HPDE6-E6E7 (cell line): ENCODE data around the gene DUSP9.
"Not testable (repeated sequence)": the region's sequence is repeated elsewhere in the genome, so short reads cannot be mapped to it uniquely, and the experiment has no call there.

Source experiments
- DNase-seq: peaks from one replicate; pipeline ENCODE4 v3.0.0; 2011; ENCODE audit warnings: missing footprints; ENCODE audit errors: extremely low spot score

DUSP9 gene

GRCh38 chrX:153671589-153672530 lies 24.9 kb downstream of the DUSP9 start:
- DNase-seq, result no peak

GRCh38 chrX:153672531-153673427 lies 25.8 kb downstream of the DUSP9 start:
- DNase-seq, result no peak

DNA sequence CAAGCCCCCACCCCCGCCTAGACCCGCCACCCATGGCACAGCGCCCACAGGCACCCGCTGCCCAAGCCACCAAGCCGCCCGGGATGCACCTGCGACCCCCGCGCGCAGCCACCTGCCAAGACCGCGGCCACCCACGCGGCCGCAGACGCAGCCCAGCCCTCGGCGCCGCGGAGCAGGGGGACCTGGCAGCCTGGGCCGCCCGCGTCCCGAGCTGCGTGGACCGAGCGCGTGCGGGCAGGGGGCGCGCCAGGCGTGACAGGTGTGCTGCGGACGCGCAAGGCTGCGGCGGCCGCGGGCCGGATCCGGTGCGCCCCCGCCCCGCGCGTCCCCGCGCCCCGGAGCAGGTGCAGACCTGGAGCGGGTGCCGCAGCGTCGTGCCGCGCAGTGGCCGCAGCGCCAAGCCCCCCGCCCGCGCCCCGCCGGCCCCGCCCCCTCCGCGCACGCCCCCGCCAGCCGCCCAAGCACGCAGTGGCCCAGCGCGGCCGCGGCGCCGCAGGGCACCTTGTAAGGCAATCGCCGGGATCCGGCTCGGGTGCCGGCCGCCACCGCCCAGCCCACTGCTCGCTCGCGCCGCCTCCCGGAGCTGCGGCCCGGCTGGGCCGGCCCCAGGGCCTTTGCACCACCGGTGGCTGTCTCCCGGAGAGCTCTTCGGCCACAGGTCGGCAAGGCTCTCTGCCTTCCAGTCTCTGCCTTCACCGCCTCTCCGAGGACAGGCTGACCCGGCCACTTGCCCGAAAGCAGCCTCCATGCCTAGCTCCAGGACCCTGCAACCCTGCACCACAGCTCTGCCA lies 26.6 kb downstream of the DUSP9 start, which contains the start of gene PNCK:
PNCK (minus strand) TSS at position 386 of the 791 bp plus-strand sequence. CDS start 737 bp downstream, outside the sequence.
- DNase-seq, result no peak

DNA sequence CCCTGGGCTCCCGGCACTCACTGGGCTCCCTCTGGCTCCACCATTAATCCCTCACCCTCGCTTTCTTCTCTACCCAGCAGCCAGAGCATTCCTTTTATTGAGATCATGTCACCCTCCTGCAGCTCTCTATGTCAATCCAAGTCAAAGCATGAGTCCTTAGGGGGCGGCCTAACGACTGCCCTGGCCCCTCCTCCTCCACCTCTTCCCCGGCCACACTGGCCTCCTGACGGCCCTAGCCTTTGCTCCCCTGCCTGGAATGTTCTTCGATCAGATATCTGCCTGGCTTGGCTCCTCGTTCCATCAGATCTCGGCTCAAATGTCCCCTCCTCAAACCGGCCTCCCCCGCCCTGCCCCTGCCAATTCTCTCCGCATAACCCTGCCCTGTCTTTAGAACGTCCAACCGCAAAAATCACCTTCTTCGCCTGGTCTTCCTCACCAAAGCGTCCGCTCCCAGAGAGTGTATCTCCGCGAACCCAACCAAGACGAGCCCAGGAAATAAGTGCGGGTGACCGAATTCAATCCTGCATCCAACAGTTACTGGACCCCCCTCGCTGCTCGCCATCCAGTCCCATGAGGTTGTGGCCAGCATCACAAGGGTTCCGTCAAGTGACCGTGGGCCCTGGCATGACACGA lies 27.3 kb downstream of the DUSP9 start:
- DNase-seq, result no peak

DNA sequence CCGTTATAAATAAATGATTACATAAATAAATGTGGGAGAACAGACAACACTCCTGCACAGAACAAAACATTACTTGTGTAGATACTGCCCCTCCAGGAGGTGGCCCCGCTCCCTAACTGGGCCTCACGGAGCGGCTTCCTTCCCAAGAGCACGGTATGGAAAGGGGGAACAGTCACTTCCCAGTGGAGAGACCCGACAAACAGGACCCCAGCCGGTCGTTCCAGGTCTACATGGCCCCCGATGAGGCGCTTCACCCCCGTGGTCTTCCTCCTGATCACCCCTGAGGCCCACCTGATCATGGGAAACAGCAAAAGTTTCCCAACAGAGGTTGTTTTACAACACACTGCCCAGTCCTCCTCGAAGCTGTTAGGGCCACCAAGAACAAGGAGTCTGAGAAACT lies 34.2 kb downstream of the DUSP9 start:
- no peak for DNase-seq

GRCh38 chrX:153683486-153683885 lies 36.5 kb downstream of the DUSP9 start:
- DNase-seq, result not testable (repeated sequence)

DNA sequence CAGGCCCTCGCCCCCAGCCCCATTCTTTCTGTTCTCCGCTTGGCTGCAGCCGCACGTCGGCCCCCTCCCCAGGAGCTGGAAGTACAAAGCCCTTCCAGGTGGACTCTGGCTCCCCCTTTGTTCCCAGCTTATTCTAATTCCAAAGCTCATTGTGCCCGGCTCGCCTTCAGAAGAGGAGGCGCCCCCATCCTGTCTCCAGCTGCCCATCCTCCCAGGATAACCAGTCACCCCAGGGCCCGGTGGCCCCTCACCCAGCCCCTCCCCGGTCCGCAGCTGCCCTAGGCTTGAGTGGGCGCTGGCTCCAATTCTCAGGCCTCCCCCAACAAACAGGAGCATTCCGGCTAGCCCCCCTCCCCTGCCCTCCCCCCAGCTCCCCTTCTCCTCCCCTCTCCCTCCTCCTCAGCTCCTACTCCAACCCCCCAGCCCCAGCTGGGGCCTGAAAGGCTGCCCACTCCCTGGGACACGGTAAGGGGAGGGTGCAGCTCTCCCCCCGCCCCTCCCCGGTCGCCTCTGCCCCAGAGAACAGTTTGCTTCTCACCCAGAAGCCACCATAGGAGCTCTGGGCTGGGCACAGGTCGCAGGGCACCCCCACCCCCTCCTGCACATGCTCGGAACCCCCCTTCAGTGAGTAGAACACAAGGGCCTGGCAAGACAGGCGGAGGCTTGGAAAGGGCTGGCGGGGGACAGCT lies 37.6 kb downstream of the DUSP9 start:
- no peak for DNase-seq

DNA sequence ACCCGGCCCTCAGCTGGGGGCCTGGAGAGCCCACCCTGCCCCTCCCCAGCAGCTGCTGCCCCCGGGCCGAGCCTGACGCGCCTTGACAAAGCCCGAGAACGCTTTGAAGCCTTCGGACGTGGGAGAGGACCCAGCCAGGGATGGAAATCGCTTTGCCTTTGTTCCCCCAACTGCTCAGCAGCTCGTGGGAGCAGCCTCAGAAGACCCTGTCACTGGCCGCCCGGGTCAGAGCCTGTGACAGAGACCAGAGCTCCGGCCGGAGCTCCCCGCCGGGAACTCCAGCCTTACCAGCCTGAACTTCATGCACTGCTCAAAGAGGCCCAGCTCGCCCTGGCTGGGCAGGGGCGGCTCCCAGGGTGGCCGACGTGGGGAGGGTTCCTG lies 38.1 kb downstream of the DUSP9 start:
- no peak for DNase-seq

GRCh38 chrX:153685751-153686696 lies 39.0 kb downstream of the DUSP9 start:
- DNase-seq, result no peak

GRCh38 chrX:153686711-153687110 lies 39.7 kb downstream of the DUSP9 start:
- no peak for DNase-seq

DNA sequence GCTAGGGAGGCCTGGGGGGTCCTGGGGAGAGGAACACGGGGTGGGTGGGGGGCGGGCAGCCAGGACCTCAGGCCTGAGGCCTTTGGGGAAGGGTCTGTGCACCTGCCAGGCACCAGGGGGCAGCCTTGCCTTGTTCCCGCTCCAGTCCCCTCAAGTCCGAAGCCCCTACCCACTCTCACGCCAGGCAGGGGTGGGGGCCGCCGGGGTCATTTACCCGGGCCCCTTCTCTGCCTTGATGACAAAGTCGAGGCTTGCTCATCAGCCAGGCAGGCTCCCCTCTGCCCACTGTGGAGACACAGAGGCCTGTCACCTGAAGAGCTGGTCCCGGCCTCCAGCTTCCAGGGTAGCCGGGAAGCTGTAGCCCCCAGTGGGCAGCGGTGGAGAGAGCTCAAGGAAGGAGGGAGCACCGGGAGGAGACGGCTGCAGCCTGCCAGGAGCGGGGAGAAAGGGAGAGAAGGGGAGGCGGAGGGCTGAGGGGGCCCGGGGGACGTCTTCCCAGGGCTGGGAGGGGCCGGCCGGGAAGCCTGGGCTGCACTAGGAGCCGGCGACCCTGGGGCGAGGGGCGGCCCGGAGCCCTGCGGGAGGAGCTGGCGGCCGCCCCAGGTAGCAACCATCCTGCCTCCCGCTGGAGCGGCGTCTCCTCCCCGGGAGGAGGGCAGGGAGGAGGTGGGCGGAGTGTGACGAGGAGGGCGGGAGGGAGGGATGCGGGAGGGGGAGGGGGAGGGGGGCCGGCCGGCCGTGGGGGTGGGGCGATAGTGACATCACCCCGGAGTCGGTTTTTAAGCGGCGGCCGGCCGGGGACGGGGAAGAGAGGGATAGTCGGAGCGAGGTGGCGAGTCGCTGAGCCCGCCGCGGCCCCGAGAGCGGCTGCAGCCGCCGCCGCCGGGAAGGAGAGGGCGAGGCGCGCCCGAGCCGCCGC lies 40.4 kb downstream of the DUSP9 start, which contains the start of gene SLC6A8:
SLC6A8 (plus strand) TSS at position 806 of the 919 bp plus-strand sequence. CDS start 649 bp downstream, outside the sequence.
- peak; percentile 56 for DNase-seq

DNA sequence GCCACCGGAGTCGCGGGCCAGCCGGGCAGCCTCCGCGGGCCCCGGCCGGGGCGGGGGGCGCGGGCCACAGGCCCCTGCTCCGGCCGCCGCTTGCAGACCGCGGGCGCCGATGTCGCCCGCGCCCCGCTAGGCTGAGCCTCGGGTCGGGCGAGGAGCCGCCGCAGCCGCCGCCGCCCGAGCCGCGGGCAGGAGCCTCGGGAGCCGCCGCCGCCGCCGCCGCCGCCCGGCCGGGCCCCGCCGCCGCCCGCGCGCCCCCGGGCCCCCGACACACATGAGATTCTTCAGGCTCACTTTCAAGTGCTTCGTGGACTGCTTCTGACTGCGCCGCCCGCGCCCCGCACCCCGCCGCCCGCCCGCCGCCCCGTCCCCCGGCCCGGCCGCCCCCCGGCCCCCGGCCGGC lies 41.1 kb downstream of the DUSP9 start:
- no peak for DNase-seq

- DNase-seq, result no peak
These were observed 41.5 kb downstream of the DUSP9 start for GRCh38 chrX:153688506-153688905.

- no peak for DNase-seq
These were observed 42.0 kb downstream of the DUSP9 start for GRCh38 chrX:153688911-153689590.

- DNase-seq, result no peak
These were observed 42.9 kb downstream of the DUSP9 start for GRCh38 chrX:153689654-153690465.

DNA sequence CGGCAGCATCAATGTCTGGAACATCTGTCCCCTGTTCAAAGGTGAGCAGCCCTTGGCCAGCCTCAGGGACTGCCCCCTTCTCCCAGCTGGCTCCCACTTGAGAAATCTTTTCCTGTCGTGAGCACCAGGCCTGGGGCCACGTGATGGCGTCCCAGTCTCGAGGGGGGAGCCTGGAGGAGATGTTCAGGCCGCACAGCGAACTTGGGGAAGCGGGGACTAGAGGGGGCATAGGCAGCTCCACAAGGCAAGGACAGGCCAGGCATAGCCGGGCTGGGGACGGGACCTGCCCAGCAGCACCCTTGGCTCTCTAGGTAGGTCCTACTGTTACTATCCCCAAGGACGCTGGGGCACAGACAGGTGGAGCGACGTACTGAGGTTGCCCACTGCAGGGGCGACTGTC lies 43.5 kb downstream of the DUSP9 start:
- DNase-seq, result no peak
